Hepatocyte (in vitro differentiated cells): Measurements from ENCODE around the gene SHC3. TPM values are rescaled to one million over a fixed set of nuclear protein-coding genes. Genes with fewer than 3 reads are reported as not detected.

Experiments used
- DNase-seq: peaks from one replicate; pipeline ENCODE4 v3.0.0-alpha.2; 2016; ENCODE audit warnings: low spot score
- H2AFZ ChIP-seq: fragments of 200-600 bp; sonication (generic); 2 replicates; pipeline ENCODE4 v1.6.0; 2016; ENCODE audit warnings: antibody characterized with exemption, mild to moderate bottlenecking
- H3K27ac ChIP-seq: fragments of 200-600 bp; sonication (generic); 2 replicates; pipeline ENCODE4 v1.5.1; 2016; ENCODE audit warnings: mild to moderate bottlenecking
- H3K27me3 ChIP-seq: fragments of 200-600 bp; sonication (generic); 2 replicates; pipeline ENCODE4 v1.6.1; 2016
- H3K36me3 ChIP-seq: fragments of 200-600 bp; sonication (generic); replicated peaks from 2 replicates; pipeline ENCODE4 v1.5.1; 2016; ENCODE audit warnings: low read depth; ENCODE audit not compliant: insufficient read depth
- H3K4me1 ChIP-seq: fragments of 200-600 bp; sonication (generic); 2 replicates; pipeline ENCODE4 v1.5.1; 2016; ENCODE audit warnings: mild to moderate bottlenecking, moderate library complexity; ENCODE audit not compliant: insufficient read depth
- H3K4me2 ChIP-seq: fragments of 200-600 bp; sonication (generic); 2 replicates; pipeline ENCODE4 v1.6.0; 2016
- H3K4me3 ChIP-seq: fragments of 200-600 bp; sonication (generic); 2 replicates; pipeline ENCODE4 v1.5.1; 2016; ENCODE audit warnings: mild to moderate bottlenecking
- H3K79me2 ChIP-seq: fragments of 200-600 bp; sonication (generic); 2 replicates; pipeline ENCODE4 v1.6.0; 2017; ENCODE audit warnings: mild to moderate bottlenecking
- H3K9me2 ChIP-seq: fragments of 200-600 bp; sonication (generic); replicated peaks from 2 replicates; pipeline ENCODE4 v1.6.0; 2017; ENCODE audit warnings: mild to moderate bottlenecking; ENCODE audit not compliant: insufficient read depth
- H3K9me3 ChIP-seq: fragments of 200-600 bp; sonication (generic); 2 replicates; pipeline ENCODE4 v1.5.1; 2016; ENCODE audit warnings: low read depth, mild to moderate bottlenecking
- H4K20me1 ChIP-seq: fragments of 200-600 bp; sonication (generic); 2 replicates; pipeline ENCODE4 v1.6.0; 2016; ENCODE audit warnings: mild to moderate bottlenecking; ENCODE audit not compliant: insufficient read depth, poor library complexity, severe bottlenecking
- EZH2 ChIP-seq: fragments of 200-600 bp; sonication (generic); IDR thresholded peaks from 2 replicates; pipeline ENCODE4 v1.6.1; 2016; ENCODE audit warnings: antibody characterized with exemption, mild to moderate bottlenecking, borderline replicate concordance
- EZH2phosphoT487 ChIP-seq: fragments of 200-600 bp; sonication (generic); IDR thresholded peaks from one replicate; pipeline ENCODE4 v1.6.1; 2018; ENCODE audit warnings: antibody characterized with exemption, mild to moderate bottlenecking, low read depth, moderate library complexity; ENCODE audit not compliant: unreplicated experiment, severe bottlenecking
- WGBS: methylation state at CpG from one replicate; pipeline ENCODE4 v1.1.6; 2016; ENCODE audit warnings: low lambda C conversion rate; ENCODE audit errors: missing lambda C conversion rate; 5-methylcytosine and 5-hydroxymethylcytosine counted together
- polyA plus RNA-seq: library from polyadenylated mRNA; unstranded; fragments of >200 nt; fragmentation: Nextera tagmentation; extraction: Ambion mirVana; gene quantifications from 2 replicates; pipeline ENCODE4 v1.2.1, GENCODE V29; 2016
- total RNA-seq: library from RNA; depleted of rRNA; stranded (reverse); fragments of >200 nt; gene quantifications from 2 replicates; pipeline ENCODE4 v1.2.3, GENCODE V29; 2014
- TF ChIP-seq, protein P1 (sequence below): fragments of 200-600 bp; sonication (generic); IDR thresholded peaks from 2 replicates; pipeline ENCODE4 v1.5.1; 2016; ENCODE audit warnings: antibody characterized with exemption, mild to moderate bottlenecking; ENCODE audit not compliant: poor library complexity

SHC3 gene
- total and polyA plus RNA-seq, 2 experiments from 2014 or later, result 1.5 to 1.8 TPM

DNA sequence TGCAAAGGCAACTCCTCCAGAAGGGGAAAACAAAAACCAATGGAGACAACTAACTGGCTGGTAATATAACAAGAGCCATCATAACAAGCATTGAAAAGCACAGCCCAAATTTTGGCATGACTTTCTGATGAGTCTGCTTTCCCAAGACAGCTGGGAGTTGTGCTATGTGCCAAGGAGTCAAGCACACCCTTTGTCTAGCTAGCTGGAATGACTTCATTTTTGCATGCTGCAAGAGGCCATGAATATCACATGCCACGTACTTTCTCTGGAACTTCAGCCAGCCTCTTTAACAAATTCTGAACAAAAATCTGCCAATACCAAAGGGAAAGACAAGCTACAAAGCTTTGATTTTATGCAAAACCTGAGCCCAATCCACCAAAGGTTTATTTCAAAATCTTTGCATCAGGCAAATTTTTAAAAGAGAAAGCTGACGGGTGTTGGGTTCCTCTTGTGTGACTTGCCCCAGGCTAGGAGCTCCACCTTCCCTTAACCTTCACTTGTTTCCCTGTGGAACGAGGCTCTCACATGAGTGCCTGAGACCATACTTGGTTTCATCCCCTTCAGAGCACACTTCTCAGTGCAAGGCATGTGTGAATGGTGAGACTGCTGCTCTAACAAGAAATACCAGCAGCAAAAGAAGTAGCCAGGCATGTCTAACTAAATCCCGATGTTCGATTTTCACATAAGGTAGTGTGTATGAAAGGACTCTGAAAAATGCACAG is 140.1 kb downstream of the SHC3 start:
- H3K9me3 ChIP-seq, result no peaks in the 10 kb centered on the region
- H3K36me3 ChIP-seq, result no peaks in the 10 kb centered on the region
- no peak overlapping the region for H2AFZ ChIP-seq
- H3K9me2 ChIP-seq, result no peaks in the 10 kb centered on the region
- no peaks in the 10 kb centered on the region for H3K27me3 ChIP-seq
- H3K4me1 ChIP-seq, result peaks cover 14% of the 10 kb centered on the region
- 86% methylated on average over 5 of the region's 5 CpGs for WGBS
- H3K27ac ChIP-seq, result no peak overlapping the region
- no peaks in the 10 kb centered on the region for H3K79me2 ChIP-seq
- no peaks in the 10 kb centered on the region for H4K20me1 ChIP-seq
- no peak overlapping the region for H3K4me2 ChIP-seq
- no peak overlapping the region for H3K4me3 ChIP-seq
- DNase-seq, result no peak
- TF ChIP-seq, protein P1, sequence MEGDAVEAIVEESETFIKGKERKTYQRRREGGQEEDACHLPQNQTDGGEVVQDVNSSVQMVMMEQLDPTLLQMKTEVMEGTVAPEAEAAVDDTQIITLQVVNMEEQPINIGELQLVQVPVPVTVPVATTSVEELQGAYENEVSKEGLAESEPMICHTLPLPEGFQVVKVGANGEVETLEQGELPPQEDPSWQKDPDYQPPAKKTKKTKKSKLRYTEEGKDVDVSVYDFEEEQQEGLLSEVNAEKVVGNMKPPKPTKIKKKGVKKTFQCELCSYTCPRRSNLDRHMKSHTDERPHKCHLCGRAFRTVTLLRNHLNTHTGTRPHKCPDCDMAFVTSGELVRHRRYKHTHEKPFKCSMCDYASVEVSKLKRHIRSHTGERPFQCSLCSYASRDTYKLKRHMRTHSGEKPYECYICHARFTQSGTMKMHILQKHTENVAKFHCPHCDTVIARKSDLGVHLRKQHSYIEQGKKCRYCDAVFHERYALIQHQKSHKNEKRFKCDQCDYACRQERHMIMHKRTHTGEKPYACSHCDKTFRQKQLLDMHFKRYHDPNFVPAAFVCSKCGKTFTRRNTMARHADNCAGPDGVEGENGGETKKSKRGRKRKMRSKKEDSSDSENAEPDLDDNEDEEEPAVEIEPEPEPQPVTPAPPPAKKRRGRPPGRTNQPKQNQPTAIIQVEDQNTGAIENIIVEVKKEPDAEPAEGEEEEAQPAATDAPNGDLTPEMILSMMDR, result no peak
- TF ChIP-seq EZH2phosphoT487 (no peak), EZH2 (no peak)

DNA sequence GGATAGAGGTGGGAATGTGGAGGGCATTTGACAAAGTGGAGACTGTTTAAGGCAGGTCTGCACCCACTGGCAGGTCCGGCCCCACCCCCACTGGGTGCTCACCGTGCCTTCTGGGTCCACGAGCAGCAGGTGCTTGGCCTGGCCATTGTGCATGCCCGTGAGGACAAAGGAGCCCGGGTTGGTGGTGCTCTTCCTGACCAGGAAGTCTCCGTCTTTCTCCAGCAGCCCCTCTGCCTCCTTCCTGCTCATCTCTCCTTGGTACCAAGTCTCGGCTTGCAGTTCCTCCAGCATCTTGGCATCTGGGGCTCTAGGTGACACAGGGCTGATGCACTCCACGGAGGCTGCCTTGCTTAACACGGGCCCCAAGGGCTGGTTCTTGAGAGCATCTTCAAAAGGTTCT is 140.7 kb downstream of the SHC3 start:
- Histone ChIP-seq H3K27ac (peak overlapping the region; percentile 57), H3K79me2 (no peaks in the 10 kb centered on the region)

DNA sequence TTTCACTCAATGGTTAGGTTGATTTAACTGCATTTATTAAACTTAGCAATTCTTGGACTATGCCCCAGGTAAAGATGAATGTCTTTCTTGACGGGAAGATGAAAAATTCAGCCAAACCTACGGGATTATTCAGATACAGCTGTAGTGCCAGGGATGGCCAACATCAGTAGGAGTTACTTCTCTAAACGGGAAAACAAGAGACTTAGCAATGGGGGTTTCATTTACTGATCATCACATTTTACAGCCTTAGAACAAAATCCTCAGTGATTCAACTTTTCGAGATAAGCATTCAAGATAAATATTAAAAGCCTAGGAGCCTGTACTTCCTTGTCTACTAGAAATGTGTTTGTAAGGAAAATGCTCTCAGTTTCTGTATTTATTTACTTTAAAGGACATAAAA is 141.3 kb downstream of the SHC3 start:
- TF ChIP-seq EZH2 (no peak), EZH2phosphoT487 (no peak)
- TF ChIP-seq, protein P1, result no peak
- no peaks in the 10 kb centered on the region for H3K9me3 ChIP-seq
- H3K27ac ChIP-seq, result peak overlapping the region; percentile 57
- no peaks in the 10 kb centered on the region for H3K27me3 ChIP-seq
- H3K36me3 ChIP-seq, result no peaks in the 10 kb centered on the region
- no peak for DNase-seq
- no peaks in the 10 kb centered on the region for H3K9me2 ChIP-seq
- peaks cover 14% of the 10 kb centered on the region for H3K4me1 ChIP-seq
- H3K4me3 ChIP-seq, result no peak overlapping the region
- H3K4me2 ChIP-seq, result no peak overlapping the region
- H4K20me1 ChIP-seq, result no peaks in the 10 kb centered on the region
- WGBS, result 26% methylated on average over 4 of the region's 4 CpGs
- no peak overlapping the region for H2AFZ ChIP-seq
- no peaks in the 10 kb centered on the region for H3K79me2 ChIP-seq

More for the DNA sequence above, 140.7 kb downstream of the SHC3 start:
- no peak overlapping the region for H3K4me2 ChIP-seq
- H2AFZ ChIP-seq, result no peak overlapping the region
- no peak for TF ChIP-seq EZH2
- no peak for TF ChIP-seq EZH2phosphoT487
- TF ChIP-seq, protein P1, result no peak
- no peaks in the 10 kb centered on the region for H3K36me3 ChIP-seq
- WGBS, result 95% methylated on average over 9 of the region's 9 CpGs
- H3K4me3 ChIP-seq, result no peak overlapping the region
- H3K9me3 ChIP-seq, result no peaks in the 10 kb centered on the region
- no peak for DNase-seq
- peaks cover 14% of the 10 kb centered on the region for H3K4me1 ChIP-seq
- H4K20me1 ChIP-seq, result no peaks in the 10 kb centered on the region
- no peaks in the 10 kb centered on the region for H3K27me3 ChIP-seq
- H3K9me2 ChIP-seq, result no peaks in the 10 kb centered on the region
